ENCODE results near the gene COX6A1. TPM values are rescaled to one million over a fixed set of nuclear protein-coding genes. Genes with fewer than 3 reads are reported as not detected.

Gene COX6A1
- total RNA-seq (10 to 100 TPM; 34.4 to 52.6 (median 38.5) TPM), polyA plus RNA-seq (100 to 1,000 TPM in 1 of 3 donors, 10 to 100 TPM in 2; 58.1 to 211 (median 96.6) TPM)
- long read RNA-seq, donor 1, transcript COX6A1-201 (3 exons, 572 nt) = major isoform, 7 of 8 reads
- long read RNA-seq, donor 1, partial matches to known transcripts = 0 of 8 reads
- long read RNA-seq, donor 1, other reads (novel, unspliced or antisense) = 0 of 8 reads
- long read RNA-seq, donor 2, transcript COX6A1-201 (3 exons, 572 nt) = major isoform, 16 of 17 reads
- long read RNA-seq, donor 2, partial matches to known transcripts = 0 of 17 reads
- long read RNA-seq, donor 2, other reads (novel, unspliced or antisense) = 0 of 17 reads

- peak; percentile 94 to 97 for DNase-seq
- no peak for TF ChIP-seq CTCF (IDR thresholded peaks at IDR 0.05)
- H3K4me1 ChIP-seq = peaks cover 18% of the 10 kb centered on the region
- ATAC-seq = peak; percentile 98 to 99 (median 99)
- peak within 1 kb of the TSS; percentile 89 for H3K27ac ChIP-seq
- H3K27me3 ChIP-seq (ENCODE audit: insufficient read depth in 3 of 3, low read length in 2 of 3) = no peaks in the 10 kb centered on the region
- H3K9me3 ChIP-seq = no peaks in the 10 kb centered on the region
- peaks cover 3 to 38% of the 10 kb centered on the region in 2 donors for H3K36me3 ChIP-seq (ENCODE audit: insufficient read depth in 1 of 2, low read depth in 1 of 2)
- 0% methylated on average over 55 to 59 of the region's 59 CpGs for WGBS, 3 donors
- intact Hi-C loops (cut with DNase I) = loop anchor here in 1 of 2 donors (10.0 kb wide), 1 partner anchor 113 kb away; the partner anchor contains the start of gene PLA2G1B
- H3K4me3 ChIP-seq = peak within 1 kb of the TSS; percentile 98
Observed at GRCh38 chr12:120437735-120438494, at the start of gene COX6A1. TSS of gene COX6A1 (plus strand) at chr12:120438113. CDS start at chr12:120438127, 14 bp downstream.

GRCh38 chr12:120388691-120389481 lies 49.0 kb upstream of the COX6A1 start:
- DNase-seq (no peak), ATAC-seq (no peak)
- intact Hi-C loops (cut with DNase I) = no loop called here
- TF ChIP-seq CTCF (IDR thresholded peaks at IDR 0.05) = no peak
- Histone ChIP-seq H3K4me3 (no peak overlapping the region), H3K4me1 (no peaks in the 10 kb centered on the region), H3K27me3 (ENCODE audit: insufficient read depth in 3 of 3, low read length in 2 of 3) (peaks cover 0 to 58% (median 11%) of the 10 kb centered on the region in 3 donors), H3K36me3 (ENCODE audit: insufficient read depth in 1 of 2, low read depth in 1 of 2) (no peaks in the 10 kb centered on the region), H3K9me3 (no peaks in the 10 kb centered on the region), H3K27ac (no peak overlapping the region)
- WGBS, 3 donors = 4 to 8% (median 6%) methylated on average over 24 of the region's 24 CpGs

- WGBS, 3 donors = 94 to 100% (median 94%) methylated on average over 1 of the region's 1 CpG
- DNase-seq (no peak), ATAC-seq (no peak)
- intact Hi-C loops (cut with DNase I) = no loop called here
- peaks cover 0 to 75% (median 12%) of the 10 kb centered on the region in 3 donors for H3K27me3 ChIP-seq (ENCODE audit: insufficient read depth in 3 of 3, low read length in 2 of 3)
- H3K27ac ChIP-seq = no peak overlapping the region
- H3K4me1 ChIP-seq = no peaks in the 10 kb centered on the region
- no peaks in the 10 kb centered on the region for H3K9me3 ChIP-seq
- no peak overlapping the region for H3K4me3 ChIP-seq
- no peaks in the 10 kb centered on the region for H3K36me3 ChIP-seq (ENCODE audit: insufficient read depth in 1 of 2, low read depth in 1 of 2)
- TF ChIP-seq CTCF (IDR thresholded peaks at IDR 0.05) = no peak
Observed at GRCh38 chr12:120390540-120391120, 47.3 kb upstream of the COX6A1 start.

- Histone ChIP-seq H3K4me1 (no peaks in the 10 kb centered on the region), H3K9me3 (no peaks in the 10 kb centered on the region), H3K27me3 (ENCODE audit: insufficient read depth in 3 of 3, low read length in 2 of 3) (peaks cover 0 to 77% (median 6%) of the 10 kb centered on the region in 3 donors), H3K36me3 (ENCODE audit: insufficient read depth in 1 of 2, low read depth in 1 of 2) (no peaks in the 10 kb centered on the region), H3K27ac (no peak overlapping the region), H3K4me3 (no peak overlapping the region)
- intact Hi-C loops (cut with DNase I) = no loop called here
- no peak for TF ChIP-seq CTCF (IDR thresholded peaks at IDR 0.05)
- DNase-seq (no peak), ATAC-seq (no peak)
- 22 to 32% (median 25%) methylated on average over 17 to 18 of the region's 18 CpGs for WGBS, 3 donors
Observed at GRCh38 chr12:120394483-120395367, 43.2 kb upstream of the COX6A1 start.
